Astrocyte (in vitro differentiated cells and primary cell): Measurements from ENCODE around the gene LPAR2.

Experiments used
- CTCF ChIP-seq: IDR thresholded peaks from 2 replicates; pipeline ENCODE4 v1.5.1; 2011; ENCODE audit warnings: low read depth, mild to moderate bottlenecking, inconsistent platforms, low read length, moderate library complexity; ENCODE audit not compliant: insufficient read depth
- EZH2 ChIP-seq: IDR thresholded peaks from 2 replicates; pipeline ENCODE4 v1.6.1; 2012; ENCODE audit warnings: mild to moderate bottlenecking, low read length, inconsistent platforms; ENCODE audit not compliant: insufficient read depth

DNA sequence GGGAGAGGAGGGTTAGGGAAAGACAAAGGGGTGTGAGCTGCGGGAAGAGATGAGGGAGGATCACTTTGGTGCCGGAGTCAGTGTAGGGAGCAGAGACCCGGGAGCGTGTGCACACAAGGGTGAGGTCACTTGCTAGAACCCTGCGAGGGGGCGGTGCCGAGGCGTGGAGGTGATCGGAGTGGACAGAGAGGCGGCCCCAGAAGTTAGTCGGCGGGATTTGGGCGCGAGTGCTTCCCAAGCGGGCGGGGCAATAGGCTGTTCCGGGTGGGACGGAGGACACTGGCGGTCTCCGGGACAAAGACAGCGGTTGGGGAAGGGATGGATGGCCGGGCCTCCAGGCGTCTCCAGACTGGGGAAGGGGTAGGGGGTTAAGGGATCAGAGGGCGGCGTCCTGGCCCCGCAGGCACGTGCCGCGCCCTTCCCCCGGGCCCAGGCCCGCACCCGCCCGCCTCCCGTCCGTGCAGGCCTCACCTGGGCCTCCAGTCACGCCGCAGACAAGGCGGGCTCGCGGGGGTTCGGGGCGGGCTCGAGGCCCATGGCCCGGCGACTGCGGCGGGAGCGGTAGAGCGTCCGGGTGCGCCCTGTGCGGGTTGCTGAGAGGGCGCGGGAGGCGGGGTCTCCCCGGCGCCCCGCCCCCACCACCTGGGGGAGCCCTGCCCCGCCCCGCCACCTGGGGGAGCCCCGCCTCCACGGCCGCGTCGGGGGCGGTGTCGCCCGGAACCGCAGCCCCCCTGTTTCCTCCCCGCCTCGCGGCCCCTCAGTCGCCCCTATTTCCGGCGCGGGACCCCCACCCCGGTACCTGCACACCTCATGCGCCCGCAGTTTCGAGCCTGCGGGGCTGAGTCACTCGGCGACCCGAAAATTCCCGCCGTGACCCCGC lies at the start of gene LPAR2:
- TF ChIP-seq CTCF (no peak), EZH2 (no peak)
